VCaP (cell line): ENCODE results near the gene SAMD4B.

Experiments
- H3K27ac ChIP-seq: fragments of 450-650 bp; 2 replicates; pipeline ENCODE4 v1.5.1; 2017
- TF ChIP-seq, protein P1 (sequence below): fragments of 450-650 bp; conservative IDR thresholded peaks from 2 replicates; pipeline ENCODE4 v1.5.1; 2017; ENCODE audit warnings: mild to moderate bottlenecking, moderate library complexity

SAMD4B gene

DNA sequence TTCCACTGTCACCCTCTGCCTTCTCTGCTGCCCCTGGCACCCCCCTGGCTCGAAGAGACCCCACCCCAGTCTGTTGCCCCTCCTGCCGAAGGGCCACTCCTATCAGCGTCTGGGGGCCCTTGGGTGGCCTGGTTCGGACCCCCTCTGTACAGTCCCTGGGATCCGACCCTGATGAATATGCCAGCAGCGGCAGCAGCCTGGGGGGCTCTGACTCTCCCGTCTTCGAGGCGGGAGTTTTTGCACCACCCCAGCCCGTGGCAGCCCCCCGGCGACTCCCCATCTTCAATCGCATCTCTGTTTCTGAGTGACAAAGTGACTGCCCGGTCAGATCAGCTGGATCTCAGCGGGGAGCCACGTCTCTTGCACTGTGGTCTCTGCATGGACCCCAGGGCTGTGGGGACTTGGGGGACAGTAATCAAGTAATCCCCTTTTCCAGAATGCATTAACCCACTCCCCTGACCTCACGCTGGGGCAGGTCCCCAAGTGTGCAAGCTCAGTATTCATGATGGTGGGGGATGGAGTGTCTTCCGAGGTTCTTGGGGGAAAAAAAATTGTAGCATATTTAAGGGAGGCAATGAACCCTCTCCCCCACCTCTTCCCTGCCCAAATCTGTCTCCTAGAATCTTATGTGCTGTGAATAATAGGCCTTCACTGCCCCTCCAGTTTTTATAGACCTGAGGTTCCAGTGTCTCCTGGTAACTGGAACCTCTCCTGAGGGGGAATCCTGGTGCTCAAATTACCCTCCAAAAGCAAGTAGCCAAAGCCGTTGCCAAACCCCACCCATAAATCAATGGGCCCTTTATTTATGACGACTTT lies 66.4 kb downstream of the SAMD4B start:
- TF ChIP-seq, protein P1, sequence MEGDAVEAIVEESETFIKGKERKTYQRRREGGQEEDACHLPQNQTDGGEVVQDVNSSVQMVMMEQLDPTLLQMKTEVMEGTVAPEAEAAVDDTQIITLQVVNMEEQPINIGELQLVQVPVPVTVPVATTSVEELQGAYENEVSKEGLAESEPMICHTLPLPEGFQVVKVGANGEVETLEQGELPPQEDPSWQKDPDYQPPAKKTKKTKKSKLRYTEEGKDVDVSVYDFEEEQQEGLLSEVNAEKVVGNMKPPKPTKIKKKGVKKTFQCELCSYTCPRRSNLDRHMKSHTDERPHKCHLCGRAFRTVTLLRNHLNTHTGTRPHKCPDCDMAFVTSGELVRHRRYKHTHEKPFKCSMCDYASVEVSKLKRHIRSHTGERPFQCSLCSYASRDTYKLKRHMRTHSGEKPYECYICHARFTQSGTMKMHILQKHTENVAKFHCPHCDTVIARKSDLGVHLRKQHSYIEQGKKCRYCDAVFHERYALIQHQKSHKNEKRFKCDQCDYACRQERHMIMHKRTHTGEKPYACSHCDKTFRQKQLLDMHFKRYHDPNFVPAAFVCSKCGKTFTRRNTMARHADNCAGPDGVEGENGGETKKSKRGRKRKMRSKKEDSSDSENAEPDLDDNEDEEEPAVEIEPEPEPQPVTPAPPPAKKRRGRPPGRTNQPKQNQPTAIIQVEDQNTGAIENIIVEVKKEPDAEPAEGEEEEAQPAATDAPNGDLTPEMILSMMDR: no peak
- peak overlapping the region; percentile 96 for H3K27ac ChIP-seq

DNA sequence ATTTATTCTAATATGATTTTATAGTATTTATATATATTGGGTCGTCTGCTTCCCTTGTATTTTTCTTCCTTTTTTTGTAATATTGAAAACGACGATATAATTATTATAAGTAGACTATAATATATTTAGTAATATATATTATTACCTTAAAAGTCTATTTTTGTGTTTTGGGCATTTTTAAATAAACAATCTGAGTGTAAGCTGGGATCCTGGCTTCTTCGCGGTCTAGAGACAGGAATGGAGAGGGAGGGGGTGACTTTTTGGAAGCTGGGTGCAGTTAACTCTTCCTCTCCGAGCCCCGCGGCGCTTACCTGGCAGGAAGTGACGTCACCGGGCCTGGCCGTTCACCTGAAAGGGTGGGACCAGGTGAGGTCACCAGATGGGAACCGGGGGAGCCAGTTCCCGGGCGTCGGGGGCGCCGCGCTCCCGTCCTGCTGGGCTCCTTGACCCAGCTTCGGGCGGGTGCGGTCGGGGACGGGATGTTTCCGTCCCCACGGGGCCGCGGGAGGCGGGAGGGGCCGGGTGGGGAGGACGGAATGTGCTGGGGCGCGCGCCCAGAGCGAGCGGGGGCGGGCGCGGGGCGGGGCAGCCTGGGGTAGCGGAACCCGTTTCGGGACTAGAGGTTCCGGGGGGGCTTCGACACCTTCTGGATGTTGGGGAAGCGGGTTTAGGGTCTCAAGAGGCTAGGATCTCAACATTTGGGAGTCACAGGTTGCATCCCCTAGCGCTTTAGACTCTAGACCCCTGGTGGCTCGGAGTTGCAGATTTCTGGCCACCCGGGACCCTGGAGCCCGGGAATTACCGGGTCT lies 67.2 kb downstream of the SAMD4B start:
- peak overlapping the region; percentile 96 for H3K27ac ChIP-seq
- TF ChIP-seq, protein P1: no peak

DNA sequence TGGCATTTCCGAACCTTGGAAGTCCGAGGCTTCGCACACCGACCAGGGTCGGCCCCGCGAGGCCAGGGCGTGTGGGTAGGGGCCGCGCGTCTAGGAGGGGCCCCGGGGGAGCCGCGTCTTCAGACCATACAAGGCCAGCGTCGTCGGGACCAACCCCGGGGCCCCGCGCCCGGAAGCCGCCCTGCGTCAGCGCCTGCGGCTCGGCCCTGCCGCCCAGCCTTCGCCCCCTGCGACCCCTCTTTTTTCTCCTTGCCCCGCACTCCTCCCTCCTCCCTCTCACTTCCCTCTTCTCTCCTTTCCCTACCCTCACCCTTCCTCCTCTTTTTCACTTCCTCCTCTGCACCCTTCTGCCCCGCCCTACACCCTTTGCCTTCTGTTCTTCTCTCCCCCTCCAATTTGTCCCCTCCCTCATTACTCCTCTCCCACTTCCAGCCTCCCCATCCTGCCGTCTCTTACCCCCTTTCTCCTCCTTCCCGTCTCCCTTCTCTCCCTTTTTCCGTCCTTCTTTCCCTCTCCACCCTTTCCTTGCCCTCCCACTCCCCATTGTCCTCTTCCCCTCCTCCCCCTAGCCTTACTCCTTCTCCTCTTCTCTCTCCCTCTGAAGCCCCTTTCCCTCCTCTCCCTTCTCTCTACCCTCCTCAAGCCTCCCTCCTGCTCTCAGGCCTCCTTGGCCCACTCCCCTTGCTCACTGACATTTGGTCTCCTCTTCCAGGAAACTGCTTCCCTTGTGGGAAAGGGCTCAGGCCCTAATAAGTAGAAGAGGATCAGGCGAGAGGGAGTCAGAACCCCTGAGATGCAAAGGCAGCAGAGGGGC lies 68.0 kb downstream of the SAMD4B start:
- TF ChIP-seq, protein P1: no peak
- peak overlapping the region; percentile 96 for H3K27ac ChIP-seq

DNA sequence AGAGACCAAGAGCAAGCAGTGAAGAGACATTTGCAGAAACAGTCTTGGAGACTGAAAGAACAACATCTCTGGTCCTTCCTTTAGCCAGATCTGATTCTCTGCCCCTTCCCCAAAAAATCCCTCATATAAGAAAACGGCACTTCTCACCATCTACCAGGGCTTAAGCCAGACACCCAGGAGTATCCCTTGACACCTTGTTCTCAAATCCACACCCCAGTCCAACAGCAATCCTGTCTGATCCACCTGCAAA lies 68.5 kb downstream of the SAMD4B start:
- peak overlapping the region; percentile 96 for H3K27ac ChIP-seq
- TF ChIP-seq, protein P1: no peak

DNA sequence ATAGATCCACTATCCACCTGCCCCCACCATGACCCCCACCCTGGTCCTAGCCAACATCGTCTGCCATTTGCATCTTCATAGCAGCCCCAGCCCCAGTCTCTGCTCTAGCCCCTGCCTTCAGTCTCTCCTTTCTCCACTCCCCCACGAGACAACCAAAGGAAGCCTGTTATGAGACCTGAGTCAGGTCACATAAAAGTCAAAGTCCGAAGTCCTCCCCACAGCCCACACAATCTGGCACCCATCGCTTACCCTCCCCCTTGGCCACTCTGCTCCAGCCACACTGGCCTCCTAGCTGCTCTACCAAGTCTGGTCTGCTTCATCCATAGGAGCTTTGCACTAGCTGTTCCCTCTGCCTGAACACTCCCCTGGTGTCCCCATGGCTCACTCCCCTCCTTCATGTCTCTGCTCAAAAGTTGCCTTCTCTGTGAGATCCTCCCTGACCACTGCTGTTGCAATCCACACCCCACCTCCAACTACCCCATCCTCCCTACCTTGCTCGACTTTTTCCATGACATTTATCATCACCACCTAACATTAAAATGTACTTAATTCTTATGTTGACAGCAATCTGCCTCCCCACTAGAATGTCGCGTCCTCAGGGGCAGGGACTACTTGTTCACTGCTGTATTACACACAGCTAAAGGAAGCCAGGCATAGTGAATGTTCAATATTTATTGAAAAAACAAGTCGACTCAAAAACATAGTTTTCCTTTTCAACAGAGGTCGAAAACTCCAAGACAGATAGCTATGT lies 69.0 kb downstream of the SAMD4B start:
- peak overlapping the region; percentile 96 for H3K27ac ChIP-seq
- TF ChIP-seq, protein P1: no peak

DNA sequence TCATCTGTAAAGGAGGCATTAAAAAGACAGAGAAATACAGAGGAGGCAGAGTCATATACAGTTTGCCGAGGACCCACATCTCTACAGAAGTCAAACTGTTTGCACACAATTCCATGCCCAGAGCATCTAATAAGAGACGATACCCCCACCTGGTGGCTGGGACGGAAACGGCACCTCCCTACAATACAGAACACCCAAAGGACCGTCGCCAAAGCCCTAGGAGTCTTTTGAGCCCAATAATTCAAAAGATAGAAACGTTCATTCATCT lies 69.5 kb downstream of the SAMD4B start:
- peak overlapping the region; percentile 96 for H3K27ac ChIP-seq
- TF ChIP-seq, protein P1: peak; percentile 90
